Testis (tissue), 3 donors: Measurements from ENCODE around the gene USP43. TPM values are rescaled to one million over a fixed set of nuclear protein-coding genes. Genes with fewer than 3 reads are reported as not detected.

Source experiments
- DNase-seq: peaks from one replicate; pipeline ENCODE4 v3.0.0-alpha.2; 2019
- H3K27ac ChIP-seq, 2 donors: fragments of 200-600 bp; sonication (generic); one replicate each; pipeline ENCODE4 v1.5.1; 2019
- H3K27me3 ChIP-seq: fragments of 200-600 bp; sonication (generic); one replicate; pipeline ENCODE4 v1.5.1; 2019
- H3K36me3 ChIP-seq: fragments of 200-600 bp; sonication (generic); one replicate; pipeline ENCODE4 v1.5.1; 2017; ENCODE audit warnings: low read depth; ENCODE audit errors: missing control alignments
- H3K4me1 ChIP-seq: fragments of 200-600 bp; sonication (generic); one replicate; pipeline ENCODE4 v1.5.1; 2019
- H3K4me3 ChIP-seq, 2 donors: fragments of 200-600 bp; sonication (generic); one replicate each; pipeline ENCODE4 v1.5.1; 2017 to 2019
- H3K9me3 ChIP-seq: fragments of 200-600 bp; sonication (generic); one replicate; pipeline ENCODE4 v1.5.1; 2017
- CTCF ChIP-seq, 3 experiments: fragments of 450-650 bp in 2 of 3; fragments of 200-600 bp in 1 of 3; sonication (generic) in 1 of 3; IDR thresholded peaks; one replicate each; pipeline ENCODE4 v1.5.1; 2016 to 2019; ENCODE audit warnings: antibody characterized with exemption in 3 of 3, mild to moderate bottlenecking in 2 of 3, moderate library complexity in 1 of 3
- POLR2A ChIP-seq: fragments of 450-650 bp; IDR thresholded peaks from one replicate; pipeline ENCODE4 v1.6.1; 2017; ENCODE audit warnings: antibody characterized with exemption, mild to moderate bottlenecking, moderate library complexity
- WGBS, 2 donors: methylation state at CpG; one replicate each; pipeline ENCODE4 v1.1.5; 2018; 5-methylcytosine and 5-hydroxymethylcytosine counted together
- intact Hi-C: fragments of 100-400 bp; cut with DNase I; formaldehyde crosslinking; loops from one replicate; pipeline ENCODE4 v1.15.1; 2023; ENCODE audit warnings: low total_unique reads
- polyA plus RNA-seq: library from polyadenylated mRNA; stranded (reverse); fragments of 350-450 nt; fragmentation: Illumina TruSeq; extraction: RNeasy Lipid Tissue Mini Kit (QIAGEN cat#74804); gene quantifications from one replicate; pipeline ENCODE4 v1.2.3, GENCODE V29; 2014; ENCODE audit warnings: low read depth, low replicate concordance; ENCODE audit not compliant: insufficient read depth
- total RNA-seq, 2 donors: library from RNA; depleted of rRNA; stranded (reverse); fragments of >200 nt; gene quantifications; one replicate each; pipeline ENCODE4 v1.2.3, GENCODE V29; 2016

The USP43 gene
- total and polyA plus RNA-seq, 3 donors from 2014 or later, result 4.6 to 7.2 (median 6.4) TPM

GRCh38 chr17:9669551-9670008 is 24.3 kb downstream of the USP43 start:
- TF ChIP-seq POLR2A, result no peak
- no peak for TF ChIP-seq CTCF (IDR thresholded peaks at IDR 0.05)
- no peaks in the 10 kb centered on the region for H3K27me3 ChIP-seq
- WGBS, 2 donors, result 80 to 89% methylated on average over 6 of the region's 6 CpGs
- H3K9me3 ChIP-seq, result no peaks in the 10 kb centered on the region
- intact Hi-C loops, result no loop called here
- DNase-seq, result no peak
- no peak overlapping the region for H3K27ac ChIP-seq
- no peak overlapping the region for H3K4me3 ChIP-seq
- no peaks in the 10 kb centered on the region for H3K4me1 ChIP-seq
- no peaks in the 10 kb centered on the region for H3K36me3 ChIP-seq

- no peaks in the 10 kb centered on the region for H3K9me3 ChIP-seq
- no peak for TF ChIP-seq CTCF (IDR thresholded peaks at IDR 0.05)
- no peak for TF ChIP-seq POLR2A
- no peaks in the 10 kb centered on the region for H3K4me1 ChIP-seq
- 72 to 76% methylated on average over 8 of the region's 8 CpGs for WGBS, 2 donors
- DNase-seq, result no peak
- no peak overlapping the region for H3K27ac ChIP-seq
- H3K4me3 ChIP-seq, result no peak overlapping the region
- H3K27me3 ChIP-seq, result no peaks in the 10 kb centered on the region
- H3K36me3 ChIP-seq, result no peaks in the 10 kb centered on the region
- intact Hi-C loops, result no loop called here
These were observed 25.3 kb downstream of the USP43 start for GRCh38 chr17:9670596-9670995.

GRCh38 chr17:9671559-9671958 is 26.2 kb downstream of the USP43 start:
- intact Hi-C loops, result no loop called here
- Histone ChIP-seq H3K9me3 (no peaks in the 10 kb centered on the region), H3K27ac (no peak overlapping the region), H3K4me1 (no peaks in the 10 kb centered on the region), H3K27me3 (no peaks in the 10 kb centered on the region), H3K36me3 (no peaks in the 10 kb centered on the region), H3K4me3 (no peak overlapping the region)
- WGBS, 2 donors, result 73 to 83% methylated on average over 4 of the region's 4 CpGs
- DNase-seq, result no peak
- no peak for TF ChIP-seq POLR2A
- TF ChIP-seq CTCF (IDR thresholded peaks at IDR 0.05), result no peak

- no peak overlapping the region for H3K4me3 ChIP-seq
- DNase-seq, result no peak
- TF ChIP-seq CTCF (IDR thresholded peaks at IDR 0.05) (no peak), POLR2A (no peak)
- no peaks in the 10 kb centered on the region for H3K27me3 ChIP-seq
- no peak overlapping the region for H3K27ac ChIP-seq
- H3K4me1 ChIP-seq, result no peaks in the 10 kb centered on the region
- H3K36me3 ChIP-seq, result no peaks in the 10 kb centered on the region
- WGBS, 2 donors, result 93 to 94% methylated on average over 8 of the region's 8 CpGs
- intact Hi-C loops, result no loop called here
- no peaks in the 10 kb centered on the region for H3K9me3 ChIP-seq
These were observed 26.9 kb downstream of the USP43 start for GRCh38 chr17:9672266-9672665.

GRCh38 chr17:9672691-9673090 is 27.4 kb downstream of the USP43 start:
- intact Hi-C loops, result no loop called here
- Histone ChIP-seq H3K36me3 (no peaks in the 10 kb centered on the region), H3K27ac (no peak overlapping the region), H3K4me1 (no peaks in the 10 kb centered on the region), H3K27me3 (no peaks in the 10 kb centered on the region), H3K9me3 (no peaks in the 10 kb centered on the region), H3K4me3 (no peak overlapping the region)
- WGBS, 2 donors, result 80 to 88% methylated on average over 6 of the region's 6 CpGs
- no peak for TF ChIP-seq CTCF (IDR thresholded peaks at IDR 0.05)
- TF ChIP-seq POLR2A, result no peak
- no peak for DNase-seq
